Ammon's horn (tissue), 1 donor: ENCODE measurements around the gene YES1.

Experiments
- DNase-seq: peaks from one replicate; pipeline ENCODE4 v3.0.0-alpha.2; 2016; ENCODE audit warnings: low spot score

Gene YES1

GRCh38 chr18:725646-726045 lies 86.4 kb downstream of the YES1 start:
- DNase-seq: no peak

GRCh38 chr18:723541-724080 lies 88.4 kb downstream of the YES1 start:
- no peak for DNase-seq

DNA sequence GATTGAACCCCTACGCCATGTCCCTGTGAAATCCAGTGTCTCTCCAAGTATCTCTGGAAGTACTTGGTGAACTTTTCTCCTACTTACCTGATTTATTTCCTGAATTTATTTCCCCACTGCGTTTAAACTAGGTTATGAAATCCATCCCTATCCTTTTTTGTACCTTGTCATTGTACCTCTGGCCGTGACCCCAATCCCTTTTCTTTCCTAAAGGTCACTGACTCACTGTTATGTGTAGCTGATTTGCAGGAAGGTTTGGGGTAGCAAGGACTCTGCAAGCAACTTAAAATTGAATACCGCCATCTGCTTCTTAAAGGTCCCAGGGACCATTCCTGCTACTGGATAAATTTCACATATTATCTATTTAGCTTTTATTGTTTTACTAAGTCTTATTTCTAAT lies 95.0 kb downstream of the YES1 start:
- DNase-seq: no peak

DNA sequence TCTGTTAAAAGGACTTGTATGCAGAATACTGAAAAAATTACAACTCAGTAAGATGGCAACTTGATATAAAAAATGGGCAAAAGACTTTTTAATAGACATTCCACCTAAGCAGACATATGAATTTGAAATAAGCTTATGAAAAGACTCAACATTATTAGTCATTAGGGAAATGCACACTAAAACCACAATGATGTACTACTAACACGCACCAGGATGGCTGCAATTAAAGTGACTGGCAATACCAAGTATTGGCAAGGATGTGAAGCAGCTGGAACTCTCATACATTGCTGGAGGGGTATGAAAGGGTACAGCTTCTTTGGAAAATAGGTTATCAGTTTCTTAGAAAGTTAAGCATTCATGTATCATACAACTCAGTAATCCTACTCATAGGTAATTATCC lies 96.4 kb downstream of the YES1 start:
- no peak for DNase-seq

- DNase-seq: no peak
These were observed 98.9 kb downstream of the YES1 start for GRCh38 chr18:713135-713490.

- peak; percentile 21 for DNase-seq
These were observed 99.5 kb downstream of the YES1 start, which contains the start of gene ENOSF1 for GRCh38 chr18:712401-713134. TSS of gene ENOSF1 (minus strand) at chr18:712630. CDS start at chr18:712587, 43 bp downstream.

DNA sequence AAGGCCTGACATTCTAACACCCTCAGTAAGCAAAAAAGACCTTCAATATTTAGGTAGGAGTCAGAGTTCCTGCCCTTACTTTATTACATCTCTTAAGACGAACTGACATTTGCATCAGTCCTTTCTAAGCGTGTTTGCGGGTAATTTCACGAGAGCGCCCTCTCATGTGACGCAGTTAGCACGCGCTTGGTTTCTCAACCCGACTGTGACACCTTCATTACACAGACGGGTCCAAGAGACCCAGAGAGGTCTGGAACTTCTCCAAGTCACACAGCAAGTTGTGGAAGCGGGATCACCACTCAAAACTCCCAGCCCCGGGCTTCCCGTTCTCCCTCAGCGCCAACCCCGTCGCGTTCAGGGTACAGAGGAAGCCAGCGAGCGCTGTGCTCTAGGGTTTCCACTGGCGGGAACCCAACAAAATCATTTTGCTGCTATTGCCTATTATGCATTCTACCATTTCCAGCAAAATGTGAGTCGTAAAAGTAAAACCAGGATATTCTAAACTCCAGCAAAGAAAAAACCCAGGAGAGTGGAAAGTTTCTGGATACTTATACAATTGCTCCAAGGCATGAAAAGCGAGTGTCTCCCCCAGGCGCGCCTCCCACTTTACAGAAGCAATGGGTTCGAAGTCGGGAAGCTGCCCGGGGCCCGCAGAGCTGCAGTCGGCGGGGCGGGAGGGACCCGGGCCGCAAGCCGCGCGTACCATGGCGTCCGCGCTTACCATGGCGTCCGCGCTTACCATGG lies 100.2 kb downstream of the YES1 start:
- DNase-seq: peak; percentile 80

DNA sequence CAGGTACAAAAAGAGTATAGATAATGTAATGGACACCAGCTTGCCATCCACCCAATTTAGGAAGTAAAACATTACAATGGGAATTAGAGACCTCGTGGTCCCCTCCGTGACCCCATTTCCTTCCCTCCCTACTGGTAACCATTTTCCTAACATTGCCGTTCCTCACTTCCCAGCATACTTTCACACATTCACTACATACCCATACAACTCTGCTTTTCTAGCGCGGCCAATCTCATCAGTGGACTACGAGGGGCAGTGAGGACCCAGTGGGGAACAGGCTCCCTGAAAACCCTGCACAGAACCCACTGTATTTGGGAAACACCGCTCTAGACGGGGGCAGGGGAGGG lies 100.8 kb downstream of the YES1 start:
- DNase-seq: peak; percentile 25

GRCh38 chr18:710418-711300 lies 101.4 kb downstream of the YES1 start:
- DNase-seq: no peak

- DNase-seq: no peak
These were observed 102.3 kb downstream of the YES1 start for GRCh38 chr18:709771-710170.

DNA sequence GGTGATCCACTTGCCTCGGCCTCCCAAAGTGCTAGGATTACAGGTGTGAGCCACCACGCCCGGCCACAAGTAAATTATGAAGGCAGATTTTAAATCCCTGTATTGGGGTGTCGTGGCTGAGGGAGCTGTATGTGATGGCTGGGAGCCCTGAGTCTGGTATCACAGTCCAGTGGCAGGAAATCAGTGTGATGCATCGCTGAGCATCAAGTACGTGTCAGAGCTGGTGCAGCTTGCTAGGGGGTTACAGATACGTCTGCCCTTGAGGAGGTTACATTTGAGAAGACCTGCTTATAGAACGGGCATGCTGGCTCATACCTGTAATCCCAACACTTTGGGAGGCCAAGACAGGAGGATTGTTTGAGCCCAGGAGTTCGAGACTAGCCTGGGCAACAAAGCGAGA lies 103.9 kb downstream of the YES1 start:
- DNase-seq: no peak

GRCh38 chr18:706405-706804 lies 105.6 kb downstream of the YES1 start:
- DNase-seq: peak; percentile 45

- no peak for DNase-seq
These were observed 108.7 kb downstream of the YES1 start for GRCh38 chr18:703213-703967.

DNA sequence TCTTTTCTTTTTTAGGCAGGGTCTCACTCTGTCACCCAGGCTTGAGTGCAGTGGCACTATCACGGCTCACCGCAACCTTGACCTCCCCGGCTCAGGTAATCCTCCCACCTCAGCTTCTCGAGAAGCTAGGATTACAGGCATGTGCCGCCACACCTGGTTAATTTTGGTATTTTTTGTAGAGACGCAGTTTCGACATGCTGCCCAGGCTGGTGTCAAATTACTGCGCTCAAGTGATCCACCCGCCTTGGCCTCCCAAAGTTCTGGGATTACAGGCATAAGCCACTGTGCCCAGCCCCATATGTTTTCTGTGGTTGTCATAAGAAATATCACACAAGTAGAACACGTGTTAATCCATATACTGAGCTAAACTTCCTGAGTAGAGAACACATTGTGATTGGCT lies 114.2 kb downstream of the YES1 start:
- no peak for DNase-seq

GRCh38 chr18:697012-697411 lies 115.0 kb downstream of the YES1 start:
- no peak for DNase-seq

DNA sequence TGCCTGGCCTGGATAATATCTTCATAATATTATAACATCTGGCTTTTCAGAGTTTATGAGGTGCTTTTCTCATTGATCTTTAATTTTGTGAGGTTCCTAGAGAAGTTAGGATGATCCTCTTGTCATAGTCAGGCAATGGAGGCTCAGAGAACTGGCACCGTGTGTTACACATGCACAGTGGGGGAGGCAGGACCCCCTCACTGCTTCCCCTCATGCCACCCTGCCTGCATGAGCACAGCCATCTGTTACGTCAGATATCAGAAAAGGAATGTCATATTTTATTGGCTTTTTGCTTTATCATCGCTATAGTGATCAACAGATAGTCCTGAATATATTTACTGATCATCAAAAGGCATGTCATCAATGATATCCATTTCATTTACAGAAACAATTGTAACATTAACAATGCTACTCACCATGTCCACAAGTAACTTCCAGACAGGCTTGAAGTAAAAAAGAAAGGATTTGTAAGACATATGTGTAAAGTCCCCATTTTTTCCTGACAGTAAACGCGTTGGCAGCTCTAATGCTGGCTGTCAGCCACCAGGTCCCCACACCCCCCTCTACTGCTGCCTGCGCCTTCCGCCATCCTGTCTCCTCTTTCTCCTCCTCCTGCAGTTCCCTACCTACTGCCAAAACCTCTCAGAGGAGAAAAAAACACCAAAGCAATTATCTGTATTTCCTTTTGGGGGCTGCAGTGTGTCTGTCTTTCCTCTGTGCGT lies 118.4 kb downstream of the YES1 start:
- peak; percentile 34 for DNase-seq

DNA sequence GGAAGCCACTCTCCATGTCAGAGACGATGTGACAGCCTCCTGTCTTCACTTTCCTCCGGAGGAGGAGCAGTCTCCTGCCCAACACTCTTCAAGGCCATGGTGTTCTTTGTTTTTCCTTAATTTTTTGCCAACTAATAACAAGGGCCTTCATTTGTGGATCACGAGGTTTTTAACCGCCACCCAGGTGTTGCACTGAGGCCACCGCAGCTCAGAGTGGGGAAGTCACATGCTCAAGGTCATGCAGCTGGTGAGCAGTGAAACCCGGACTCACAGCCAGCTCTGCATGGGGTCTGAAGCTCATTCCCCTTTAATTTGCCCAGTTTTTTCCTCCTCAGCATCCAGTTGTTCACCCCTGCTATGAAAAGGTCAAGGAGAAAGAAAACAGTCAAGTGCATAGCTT lies 119.2 kb downstream of the YES1 start:
- no peak for DNase-seq

DNA sequence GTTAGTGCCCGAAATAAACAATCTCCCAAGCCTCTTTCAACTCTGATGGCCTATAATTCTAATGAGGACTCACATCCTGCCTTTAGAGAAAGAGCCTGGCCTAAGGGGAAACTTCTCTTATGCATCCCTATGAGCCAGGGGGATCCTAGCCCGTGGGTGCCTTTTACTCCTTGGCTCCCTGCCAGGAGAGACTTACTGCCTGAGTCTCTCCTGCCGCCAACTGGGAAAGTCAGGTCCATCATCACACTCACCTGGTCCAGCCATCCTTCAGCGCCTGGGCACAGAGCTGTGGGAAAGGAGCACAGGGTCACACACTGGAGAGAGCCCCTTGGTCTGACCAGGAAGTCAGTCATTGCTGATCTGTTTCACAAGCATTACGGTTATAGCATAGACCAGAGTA lies 123.7 kb downstream of the YES1 start:
- no peak for DNase-seq

DNA sequence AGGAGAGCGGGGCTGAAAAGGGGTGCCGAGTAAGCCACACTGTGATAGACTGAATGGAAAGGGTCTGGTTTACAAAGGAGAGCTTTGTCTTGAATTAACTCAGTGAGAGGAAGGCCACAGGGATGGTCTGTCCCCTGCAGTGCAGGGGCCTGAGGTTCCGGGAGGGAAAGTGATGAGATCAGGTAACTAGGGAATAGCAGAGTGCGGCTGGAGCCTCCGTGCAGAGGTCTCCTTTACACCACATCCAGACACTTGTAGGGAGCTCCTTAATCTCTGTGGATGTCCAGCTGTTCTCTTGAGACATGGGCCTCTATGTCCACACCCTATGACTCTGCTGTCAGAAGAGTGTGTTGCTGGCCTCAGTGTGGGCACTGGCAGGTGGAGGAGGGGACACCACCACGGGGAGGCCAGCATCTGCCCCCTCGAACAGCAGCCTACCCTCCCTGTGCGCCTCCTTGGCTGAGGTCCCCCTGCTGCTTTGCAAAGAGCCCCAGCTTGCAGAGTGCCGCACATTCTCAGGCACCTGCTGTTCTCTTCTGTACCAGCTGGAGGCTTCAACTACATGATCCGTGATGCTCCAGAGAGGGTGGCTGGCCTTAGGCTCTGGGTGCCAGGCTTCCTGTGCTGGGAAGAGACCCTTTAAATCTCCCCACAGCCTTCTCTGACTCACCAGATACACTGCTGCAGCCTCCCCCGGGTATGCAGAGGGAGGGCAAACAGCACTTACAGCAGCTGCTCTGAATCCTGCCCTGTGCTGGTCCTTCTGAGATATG lies 125.5 kb downstream of the YES1 start:
- DNase-seq: peak; percentile 21

- no peak for DNase-seq
These were observed 126.6 kb downstream of the YES1 start for GRCh38 chr18:685438-685837.
